Medulla oblongata (tissue), 1 donor: ENCODE results near the gene UBE2J1.

Experiments used
- DNase-seq: peaks from one replicate; pipeline ENCODE4 v3.0.0-alpha.2; 2015; ENCODE audit errors: extremely low spot score

Gene UBE2J1

GRCh38 chr6:89290401-89291155, 61.9 kb downstream of the UBE2J1 start:
- no peak for DNase-seq

GRCh38 chr6:89289710-89290109, 62.8 kb downstream of the UBE2J1 start:
- no peak for DNase-seq

- DNase-seq, result no peak
Measured at GRCh38 chr6:89287351-89288028, 65.0 kb downstream of the UBE2J1 start.

DNA sequence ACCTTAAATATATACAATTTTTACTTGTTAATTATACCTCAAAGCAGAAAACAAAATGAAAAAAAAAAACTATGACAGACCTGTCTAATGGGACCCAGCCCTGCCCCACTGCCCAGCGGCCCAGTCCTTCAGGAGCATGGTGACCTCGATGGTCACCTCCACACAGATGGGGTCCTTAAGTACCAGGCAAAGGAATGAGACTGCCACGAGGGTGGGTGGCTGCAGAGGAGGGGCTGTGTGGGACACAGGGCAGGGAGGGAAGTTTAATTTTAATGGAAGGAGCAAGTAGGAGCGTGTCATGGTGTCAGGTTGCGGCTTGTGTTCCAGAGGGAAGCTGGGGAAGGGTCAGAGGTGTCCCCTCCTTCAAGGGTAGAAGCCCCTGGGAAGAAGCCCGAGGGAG, 66.0 kb downstream of the UBE2J1 start:
- no peak for DNase-seq

DNA sequence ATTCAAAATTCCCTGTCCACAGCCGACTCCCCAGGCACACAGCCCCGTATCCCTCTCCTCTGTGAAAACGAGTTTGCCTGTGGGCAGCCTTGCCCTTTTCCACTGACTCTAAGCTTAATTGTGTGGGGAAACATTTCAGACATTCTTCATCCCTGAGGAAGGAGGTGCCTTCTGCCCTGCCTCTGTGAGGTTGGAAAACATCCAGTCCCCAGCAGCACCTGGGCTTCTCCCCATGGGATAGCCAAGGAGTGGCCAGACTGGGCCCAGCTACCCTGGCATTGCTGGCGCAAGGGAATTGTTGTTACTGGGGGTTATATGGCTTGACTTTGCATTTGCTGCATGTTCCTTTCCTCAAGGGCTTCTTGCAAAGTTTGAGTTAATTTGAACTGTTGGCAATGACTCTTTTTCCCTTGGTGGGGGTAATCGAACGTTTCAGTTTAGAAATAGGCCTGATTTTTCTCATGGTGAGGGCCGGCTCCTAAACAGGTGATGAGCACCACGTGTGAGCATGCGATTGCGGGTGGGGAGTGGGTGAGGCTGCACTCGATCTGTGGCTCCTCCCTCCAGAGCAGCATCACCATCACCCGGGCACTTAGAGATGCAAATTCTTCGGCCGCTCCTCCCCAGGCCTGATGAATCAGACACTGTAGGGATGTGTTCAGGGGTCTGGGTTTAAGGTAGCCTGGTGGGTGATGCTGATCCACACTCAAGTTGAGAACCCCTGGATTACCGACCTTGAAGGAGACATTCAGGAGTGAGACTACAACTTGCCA, 67.4 kb downstream of the UBE2J1 start:
- DNase-seq, result no peak

- no peak for DNase-seq
Measured at GRCh38 chr6:89284081-89284480, 68.4 kb downstream of the UBE2J1 start.

- DNase-seq, result no peak
Measured at GRCh38 chr6:89282749-89283148, 69.8 kb downstream of the UBE2J1 start.

- DNase-seq, result no peak
Measured at GRCh38 chr6:89281779-89282246, 70.7 kb downstream of the UBE2J1 start.

GRCh38 chr6:89278956-89279355, 73.6 kb downstream of the UBE2J1 start:
- no peak for DNase-seq
